COLO668 (cell line): ENCODE measurements around the gene PRKAG2.
"Not testable (repeated sequence)": the region's sequence is repeated elsewhere in the genome, so short reads cannot be mapped to it uniquely, and the experiment has no call there.

Experiments
- DNase-seq: peaks from one replicate; lab custom pipeline; 2025; ENCODE audit not compliant: unreplicated experiment; lab: John Stamatoyannopoulos, UW

PRKAG2 gene

GRCh38 chr7:151806204-151806603 is 70.7 kb downstream of the PRKAG2 start:
- no peak for DNase-seq

GRCh38 chr7:151805191-151805590 is 71.7 kb downstream of the PRKAG2 start:
- DNase-seq = no peak

GRCh38 chr7:151804756-151805155 is 72.2 kb downstream of the PRKAG2 start:
- no peak for DNase-seq

GRCh38 chr7:151803841-151804240 is 73.1 kb downstream of the PRKAG2 start:
- DNase-seq = no peak

GRCh38 chr7:151802469-151802846 is 74.5 kb downstream of the PRKAG2 start:
- no peak for DNase-seq

GRCh38 chr7:151801782-151802468 is 75.0 kb downstream of the PRKAG2 start:
- no peak for DNase-seq

- DNase-seq = no peak
Observed at GRCh38 chr7:151801291-151801690, 75.6 kb downstream of the PRKAG2 start.

GRCh38 chr7:151800861-151801260 is 76.1 kb downstream of the PRKAG2 start:
- DNase-seq = no peak

- no peak for DNase-seq
Observed at GRCh38 chr7:151800391-151800790, 76.5 kb downstream of the PRKAG2 start.

GRCh38 chr7:151799506-151799905 is 77.4 kb downstream of the PRKAG2 start:
- no peak for DNase-seq

- DNase-seq = no peak
Observed at GRCh38 chr7:151798851-151799448, 78.0 kb downstream of the PRKAG2 start.

- not testable (repeated sequence) for DNase-seq
Observed at GRCh38 chr7:151797667-151798307, 79.1 kb downstream of the PRKAG2 start.

GRCh38 chr7:151796871-151797537 is 79.9 kb downstream of the PRKAG2 start:
- DNase-seq = no peak

GRCh38 chr7:151796091-151796870 is 80.6 kb downstream of the PRKAG2 start:
- DNase-seq = no peak

- DNase-seq = no peak
Observed at GRCh38 chr7:151795168-151795811, 81.6 kb downstream of the PRKAG2 start.

GRCh38 chr7:151794508-151795167 is 82.3 kb downstream of the PRKAG2 start:
- no peak for DNase-seq

- DNase-seq = no peak
Observed at GRCh38 chr7:151793991-151794507, 82.9 kb downstream of the PRKAG2 start.

- no peak for DNase-seq
Observed at GRCh38 chr7:151793531-151793951, 83.4 kb downstream of the PRKAG2 start.

- DNase-seq = no peak
Observed at GRCh38 chr7:151792636-151793035, 84.3 kb downstream of the PRKAG2 start.

- no peak for DNase-seq
Observed at GRCh38 chr7:151792086-151792485, 84.8 kb downstream of the PRKAG2 start.
